ENCODE measurements around the gene TIMM17A. TPM values are rescaled to one million over a fixed set of nuclear protein-coding genes. Genes with fewer than 3 reads are reported as not detected.

The TIMM17A gene
- total and polyA plus RNA-seq, 2 donors from 2014 or later, result 40.8 to 73.2 TPM

DNA sequence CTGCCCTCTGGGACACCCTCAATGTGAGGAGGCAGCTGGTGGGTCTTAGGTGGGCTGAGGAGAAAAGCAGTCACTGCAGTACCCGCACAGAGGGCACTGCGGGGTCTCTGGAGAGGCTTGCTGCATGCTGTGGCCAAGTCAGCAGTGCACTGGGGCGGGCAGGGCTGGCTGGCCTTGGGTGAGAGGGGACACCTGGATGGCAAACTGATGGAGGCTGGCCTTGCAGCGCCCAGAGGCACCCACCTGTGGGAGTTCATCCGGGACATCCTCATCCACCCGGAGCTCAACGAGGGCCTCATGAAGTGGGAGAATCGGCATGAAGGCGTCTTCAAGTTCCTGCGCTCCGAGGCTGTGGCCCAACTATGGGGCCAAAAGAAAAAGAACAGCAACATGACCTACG is 58.3 kb downstream of the TIMM17A start:
- peaks cover 5 to 21% (median 11%) of the 10 kb centered on the region in 3 donors for H3K4me1 ChIP-seq (ENCODE audit: control insufficient read depth in 2 of 3, insufficient read depth in 2 of 3, low read depth in 1 of 3, low read length in 3 of 3)

DNA sequence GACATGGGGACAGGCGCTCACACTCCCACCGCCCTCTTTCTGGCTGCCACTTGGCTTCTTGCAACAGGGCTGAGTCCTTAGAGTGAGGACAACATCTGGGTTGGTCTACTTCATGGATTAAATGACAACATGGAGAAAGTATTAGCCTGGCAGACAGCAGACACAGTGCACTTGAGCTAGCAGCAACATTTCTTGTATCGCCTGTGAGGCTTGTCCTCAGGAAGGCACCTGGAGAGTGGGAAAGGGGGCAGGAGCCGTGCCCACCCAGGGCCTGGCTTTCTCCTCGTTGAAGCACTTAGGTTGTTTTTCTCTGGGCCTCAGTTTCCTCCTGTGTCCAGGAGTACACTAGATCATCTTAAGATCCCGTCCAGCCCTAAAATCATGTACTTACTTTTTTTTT is 58.8 kb downstream of the TIMM17A start:
- peak overlapping the region in 1 of 3 donors; percentile 5 for H3K4me3 ChIP-seq (ENCODE audit: low read length in 3 of 3)
- TF ChIP-seq, protein P1, sequence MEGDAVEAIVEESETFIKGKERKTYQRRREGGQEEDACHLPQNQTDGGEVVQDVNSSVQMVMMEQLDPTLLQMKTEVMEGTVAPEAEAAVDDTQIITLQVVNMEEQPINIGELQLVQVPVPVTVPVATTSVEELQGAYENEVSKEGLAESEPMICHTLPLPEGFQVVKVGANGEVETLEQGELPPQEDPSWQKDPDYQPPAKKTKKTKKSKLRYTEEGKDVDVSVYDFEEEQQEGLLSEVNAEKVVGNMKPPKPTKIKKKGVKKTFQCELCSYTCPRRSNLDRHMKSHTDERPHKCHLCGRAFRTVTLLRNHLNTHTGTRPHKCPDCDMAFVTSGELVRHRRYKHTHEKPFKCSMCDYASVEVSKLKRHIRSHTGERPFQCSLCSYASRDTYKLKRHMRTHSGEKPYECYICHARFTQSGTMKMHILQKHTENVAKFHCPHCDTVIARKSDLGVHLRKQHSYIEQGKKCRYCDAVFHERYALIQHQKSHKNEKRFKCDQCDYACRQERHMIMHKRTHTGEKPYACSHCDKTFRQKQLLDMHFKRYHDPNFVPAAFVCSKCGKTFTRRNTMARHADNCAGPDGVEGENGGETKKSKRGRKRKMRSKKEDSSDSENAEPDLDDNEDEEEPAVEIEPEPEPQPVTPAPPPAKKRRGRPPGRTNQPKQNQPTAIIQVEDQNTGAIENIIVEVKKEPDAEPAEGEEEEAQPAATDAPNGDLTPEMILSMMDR (IDR thresholded peaks at IDR 0.05; ENCODE audit: borderline replicate concordance, extremely low read depth, insufficient read depth), result no peak
- no peaks in the 10 kb centered on the region for H3K27me3 ChIP-seq (ENCODE audit: control insufficient read depth, insufficient read depth, low read length)
- no peak for FAIRE-seq
- DNase-seq, result no peak
- H3K4me1 ChIP-seq (ENCODE audit: control insufficient read depth in 2 of 3, insufficient read depth in 2 of 3, low read depth in 1 of 3, low read length in 3 of 3), result peaks cover 5 to 22% (median 11%) of the 10 kb centered on the region in 3 donors
- intact Hi-C loops (cut with DNase I), result loop anchor here (5.0 kb wide), 1 partner anchor 98 kb away; no protein-coding TSS in a partner anchor
- no peak overlapping the region for H3K27ac ChIP-seq (ENCODE audit: low read depth in 2 of 2, low read length in 2 of 2)
- peaks cover 0 to 25% (median 7%) of the 10 kb centered on the region in 3 donors for H3K36me3 ChIP-seq (ENCODE audit: control insufficient read depth in 2 of 3, insufficient read depth in 3 of 3, low read length in 3 of 3)
- no peak overlapping the region for H3K9ac ChIP-seq (ENCODE audit: low read length in 3 of 3)
- H3K9me3 ChIP-seq (ENCODE audit: control insufficient read depth in 2 of 3, insufficient read depth in 1 of 3, low read length in 3 of 3), result no peaks in the 10 kb centered on the region

More for the DNA sequence above, 58.3 kb downstream of the TIMM17A start:
- intact Hi-C loops (cut with DNase I), result loop anchor here (5.0 kb wide), 1 partner anchor 99 kb away; no protein-coding TSS in a partner anchor
- no peak for FAIRE-seq
- H3K27ac ChIP-seq (ENCODE audit: low read depth in 2 of 2, low read length in 2 of 2), result peak overlapping the region in 1 of 2 donors; percentile 34
- H3K9me3 ChIP-seq (ENCODE audit: control insufficient read depth in 2 of 3, insufficient read depth in 1 of 3, low read length in 3 of 3), result no peaks in the 10 kb centered on the region
- no peaks in the 10 kb centered on the region for H3K27me3 ChIP-seq (ENCODE audit: control insufficient read depth, insufficient read depth, low read length)
- DNase-seq, result no peak
- peaks cover 0 to 25% (median 7%) of the 10 kb centered on the region in 3 donors for H3K36me3 ChIP-seq (ENCODE audit: control insufficient read depth in 2 of 3, insufficient read depth in 3 of 3, low read length in 3 of 3)
- peak overlapping the region in 2 of 3 donors; percentile 33 to 89 for H3K4me3 ChIP-seq (ENCODE audit: low read length in 3 of 3)
- H3K9ac ChIP-seq (ENCODE audit: low read length in 3 of 3), result no peak overlapping the region
- TF ChIP-seq, protein P1 (IDR thresholded peaks at IDR 0.05; ENCODE audit: borderline replicate concordance, extremely low read depth, insufficient read depth), result no peak

DNA sequence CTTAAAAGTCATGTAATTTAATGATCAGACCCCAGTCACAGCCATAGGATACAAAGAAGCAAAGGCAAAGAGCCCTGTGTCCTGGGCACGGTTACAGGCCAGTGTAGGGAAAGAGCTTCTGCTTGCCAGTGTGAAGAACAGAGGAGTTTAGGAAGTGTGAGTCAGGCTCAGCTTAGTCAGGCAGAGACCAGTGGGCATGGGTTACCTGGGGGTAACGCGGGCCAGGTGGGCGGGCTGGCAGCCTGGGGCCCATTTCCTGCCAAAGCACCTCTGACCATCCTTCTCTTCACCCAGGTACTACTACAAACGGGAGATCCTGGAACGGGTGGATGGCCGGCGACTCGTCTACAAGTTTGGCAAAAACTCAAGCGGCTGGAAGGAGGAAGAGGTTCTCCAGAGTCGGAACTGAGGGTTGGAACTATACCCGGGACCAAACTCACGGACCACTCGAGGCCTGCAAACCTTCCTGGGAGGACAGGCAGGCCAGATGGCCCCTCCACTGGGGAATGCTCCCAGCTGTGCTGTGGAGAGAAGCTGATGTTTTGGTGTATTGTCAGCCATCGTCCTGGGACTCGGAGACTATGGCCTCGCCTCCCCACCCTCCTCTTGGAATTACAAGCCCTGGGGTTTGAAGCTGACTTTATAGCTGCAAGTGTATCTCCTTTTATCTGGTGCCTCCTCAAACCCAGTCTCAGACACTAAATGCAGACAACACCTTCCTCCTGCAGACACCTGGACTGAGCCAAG is 59.8 kb downstream of the TIMM17A start:
- Histone ChIP-seq H3K27me3 (ENCODE audit: control insufficient read depth, insufficient read depth, low read length) (no peaks in the 10 kb centered on the region), H3K4me3 (ENCODE audit: low read length in 3 of 3) (no peak overlapping the region), H3K9ac (ENCODE audit: low read length in 3 of 3) (no peak overlapping the region), H3K9me3 (ENCODE audit: control insufficient read depth in 2 of 3, insufficient read depth in 1 of 3, low read length in 3 of 3) (no peaks in the 10 kb centered on the region), H3K27ac (ENCODE audit: low read depth in 2 of 2, low read length in 2 of 2) (no peak overlapping the region), H3K4me1 (ENCODE audit: control insufficient read depth in 2 of 3, insufficient read depth in 2 of 3, low read depth in 1 of 3, low read length in 3 of 3) (peaks cover 0 to 15% (median 5%) of the 10 kb centered on the region in 3 donors), H3K36me3 (ENCODE audit: control insufficient read depth in 2 of 3, insufficient read depth in 3 of 3, low read length in 3 of 3) (peaks cover 0 to 25% (median 7%) of the 10 kb centered on the region in 3 donors)
- FAIRE-seq, result no peak
- TF ChIP-seq, protein P1 (IDR thresholded peaks at IDR 0.05; ENCODE audit: borderline replicate concordance, extremely low read depth, insufficient read depth), result no peak
- intact Hi-C loops (cut with DNase I), result loop anchor here (5.0 kb wide), 1 partner anchor 97 kb away; no protein-coding TSS in a partner anchor
- DNase-seq, result no peak

All from kidney (tissue), 14 donors.